Activated T-helper 1 cell treated with anti-CD3 and anti-CD28 coated beads, Interleukin-12 subunit alpha, Interleukin-12 subunit beta, Interleukin-2, Interleukin-4 antibody, amounts not matched to agents 30 ng/mL and 10 ng/mL and 1 ng/mL, durations not matched to agents 14 hours and 24 hours and 36 hours (primary cell): ENCODE results near the gene ZMPSTE24. TPM values are rescaled to one million over a fixed set of nuclear protein-coding genes. Genes with fewer than 3 reads are reported as not detected.

Experiments
- total RNA-seq: library from RNA; stranded (reverse); gene quantifications from 2 replicates; pipeline ENCODE4 v1.2.3, GENCODE V29; 2022

ZMPSTE24 gene
- total RNA-seq, 1 donor from 2014 or later: 50.2 TPM

Other genes starting within 250 kb of the ZMPSTE24 start
- gene CAP1, start 217.5 kb upstream of the ZMPSTE24 start, total RNA-seq: 421 and 435 TPM in 2 replicates
- gene PPT1, start 161.0 kb upstream of the ZMPSTE24 start, total RNA-seq: 101 and 110 TPM in 2 replicates
- 18.2 and 19.9 TPM in 2 replicates for gene RLF, start 96.8 kb upstream of the ZMPSTE24 start, total RNA-seq
- gene TMCO2, start 10.3 kb upstream of the ZMPSTE24 start, total RNA-seq: not detected in 2 replicates
- gene COL9A2, start 59.0 kb downstream of the ZMPSTE24 start, total RNA-seq: 20.4 and 22.3 TPM in 2 replicates
- gene SMAP2, start 115.5 kb downstream of the ZMPSTE24 start, total RNA-seq: 196 and 201 TPM in 2 replicates
- 5.1 and 5.8 TPM in 2 replicates for gene ZFP69B, start 192.2 kb downstream of the ZMPSTE24 start, total RNA-seq
- 3.9 and 4.0 TPM in 2 replicates for gene ZFP69, start 219.1 kb downstream of the ZMPSTE24 start, total RNA-seq